ENCODE data around the gene NFIX.

The NFIX gene

DNA sequence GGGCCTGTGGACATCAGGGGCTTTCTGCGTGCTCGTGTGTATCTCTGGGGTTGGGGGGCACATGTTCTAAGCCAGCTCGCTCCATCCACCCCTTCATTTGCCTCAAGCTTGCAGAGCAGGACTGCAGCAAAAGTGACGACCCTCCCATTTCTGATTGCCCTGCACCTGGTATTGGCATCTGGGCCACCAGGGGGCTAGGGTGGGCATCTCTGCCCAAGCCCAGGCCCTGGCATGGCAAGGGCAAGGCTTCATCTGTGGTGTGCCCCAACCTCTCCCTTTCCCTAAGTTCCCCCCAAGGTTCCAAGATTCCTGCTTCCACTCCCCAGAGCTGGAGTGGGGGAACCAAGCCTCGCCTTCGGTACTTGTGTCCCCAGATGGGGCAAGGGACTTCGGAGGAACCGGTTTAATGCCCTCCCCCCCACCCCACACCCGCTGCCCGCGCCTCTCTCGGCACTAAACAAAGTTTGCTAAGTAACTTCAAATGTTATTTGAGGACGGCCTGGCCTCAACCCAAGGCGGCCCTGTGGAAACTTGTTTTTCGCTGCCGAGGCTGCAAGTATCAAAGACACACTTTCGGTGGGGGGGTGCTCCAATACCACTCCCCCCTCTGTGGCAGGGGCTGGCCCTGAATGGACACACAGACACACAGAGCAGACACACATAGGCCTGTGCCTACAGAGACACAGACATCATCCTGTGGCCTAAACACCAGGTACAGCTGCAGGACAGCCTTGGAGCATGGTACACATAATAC lies 12.2 kb downstream of the NFIX start:
- DNase-seq (ENCODE audit: low read depth in 2 of 2) = no peak

DNA sequence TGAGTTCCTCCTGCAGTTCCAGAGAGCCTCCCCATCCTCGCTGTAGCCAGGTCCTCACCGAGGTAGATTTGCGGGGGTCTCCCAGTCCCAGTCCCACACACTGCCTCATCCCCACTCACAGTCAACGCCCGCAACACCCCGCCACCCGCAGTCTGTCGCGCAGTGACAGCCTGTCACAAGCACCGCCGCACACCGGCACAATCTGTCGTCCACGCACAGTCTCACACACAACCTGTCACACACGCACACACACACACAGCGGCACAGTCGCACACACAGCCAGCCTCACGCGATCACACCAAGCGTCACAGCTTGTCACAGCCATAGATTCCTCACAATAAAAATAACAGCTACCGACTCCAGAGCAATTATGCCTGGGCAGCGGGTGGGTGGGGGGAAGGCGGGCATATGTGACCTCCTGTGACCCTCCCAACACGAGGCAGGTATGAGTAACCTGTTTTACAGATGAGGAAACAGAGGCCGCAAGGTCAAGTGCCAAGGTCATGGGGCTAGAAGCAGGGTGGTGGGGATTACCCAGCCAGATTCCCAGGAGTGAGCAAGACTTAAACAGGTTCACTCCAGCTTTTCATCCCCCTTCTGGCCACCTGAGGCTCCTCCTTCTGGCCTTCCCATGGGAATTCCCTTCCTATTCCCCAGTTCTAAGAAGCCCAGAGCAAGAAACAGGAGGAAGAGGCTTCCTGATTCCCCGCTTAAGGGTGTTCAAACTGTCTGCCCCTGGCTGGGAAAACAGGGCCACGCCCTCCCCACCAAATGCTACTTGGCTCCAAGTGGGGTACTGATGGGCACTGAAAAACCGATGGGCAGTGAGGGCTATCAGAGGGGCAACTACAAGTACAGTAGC lies 13.9 kb downstream of the NFIX start:
- no peak for DNase-seq (ENCODE audit: low read depth in 2 of 2)

DNA sequence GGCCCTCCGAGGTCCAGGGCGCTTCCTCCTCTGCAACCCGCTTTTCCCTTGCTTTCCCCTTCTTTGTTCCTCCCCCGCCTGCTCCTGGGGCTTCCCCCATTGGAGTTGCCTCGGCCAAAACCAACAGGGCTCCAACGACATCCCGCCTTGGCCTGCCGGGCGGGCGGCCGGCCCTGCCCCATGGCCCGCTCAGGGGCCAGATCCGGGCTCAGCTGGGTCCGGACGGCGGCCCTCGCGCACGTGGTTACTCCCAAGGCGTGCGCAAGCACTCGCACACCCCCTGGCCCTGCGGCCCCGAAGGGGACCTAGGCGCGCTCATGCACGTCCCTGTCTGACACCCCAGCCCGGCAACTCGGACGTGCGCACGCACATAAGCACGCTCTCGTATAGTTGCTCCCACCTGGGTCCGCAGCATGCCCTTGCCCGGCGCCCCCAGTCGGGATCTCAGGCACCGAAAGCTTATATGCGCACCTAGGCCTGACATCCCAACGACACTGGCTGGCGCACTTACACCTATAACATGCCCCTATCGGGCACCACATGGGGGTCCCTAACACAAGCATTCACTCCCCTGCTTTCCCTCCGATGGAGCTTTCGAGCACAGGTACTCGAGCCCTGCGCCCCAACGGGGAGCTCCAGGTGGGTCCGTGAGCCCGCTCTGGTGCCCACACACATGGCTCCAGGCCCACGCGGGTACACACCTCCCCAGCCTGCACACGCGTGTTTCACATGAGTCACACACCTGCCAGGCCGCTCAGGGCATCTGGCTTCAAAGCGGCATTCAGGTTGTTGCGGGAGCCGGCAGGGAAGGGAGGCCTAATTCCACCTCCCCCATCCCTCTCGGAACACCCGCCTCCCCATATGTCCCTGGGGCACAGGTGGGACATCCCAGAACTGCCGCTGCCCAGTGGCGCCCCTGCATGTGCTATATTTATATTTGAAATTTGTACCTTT lies 15.0 kb downstream of the NFIX start:
- no peak for DNase-seq (ENCODE audit: low read depth in 2 of 2)

DNA sequence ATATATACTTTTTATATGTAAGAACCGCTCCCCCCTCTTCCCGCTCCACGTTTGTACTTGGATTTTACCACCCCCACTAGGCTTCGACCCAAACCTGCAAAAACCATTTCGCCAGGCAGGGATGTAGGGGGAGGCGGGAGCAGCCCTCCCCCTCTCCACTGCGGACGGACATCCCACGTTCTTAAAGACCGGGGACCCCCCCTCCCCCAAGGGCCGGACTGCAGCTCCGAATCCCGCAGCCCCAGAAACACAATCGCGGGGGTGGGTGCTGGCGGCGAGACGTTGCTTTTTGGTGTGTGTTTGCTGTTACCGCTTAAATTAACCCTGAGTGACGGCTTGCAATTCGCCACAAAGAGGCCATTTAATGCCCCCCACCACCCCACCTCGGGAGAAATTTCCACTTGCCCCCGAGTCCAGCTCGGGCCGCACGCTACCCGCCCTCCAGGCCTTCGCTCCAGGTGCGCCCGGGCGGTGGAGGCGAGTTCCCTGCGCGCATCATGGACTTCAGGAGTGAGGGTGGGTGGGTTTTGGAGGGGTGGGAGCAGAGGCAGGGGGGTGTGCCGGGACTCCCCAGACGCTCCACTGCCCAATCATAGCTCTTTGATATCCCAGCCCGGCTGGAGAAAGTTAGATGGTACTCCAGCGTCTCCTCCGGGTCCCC lies 15.8 kb downstream of the NFIX start:
- no peak for DNase-seq (ENCODE audit: low read depth in 2 of 2)

DNA sequence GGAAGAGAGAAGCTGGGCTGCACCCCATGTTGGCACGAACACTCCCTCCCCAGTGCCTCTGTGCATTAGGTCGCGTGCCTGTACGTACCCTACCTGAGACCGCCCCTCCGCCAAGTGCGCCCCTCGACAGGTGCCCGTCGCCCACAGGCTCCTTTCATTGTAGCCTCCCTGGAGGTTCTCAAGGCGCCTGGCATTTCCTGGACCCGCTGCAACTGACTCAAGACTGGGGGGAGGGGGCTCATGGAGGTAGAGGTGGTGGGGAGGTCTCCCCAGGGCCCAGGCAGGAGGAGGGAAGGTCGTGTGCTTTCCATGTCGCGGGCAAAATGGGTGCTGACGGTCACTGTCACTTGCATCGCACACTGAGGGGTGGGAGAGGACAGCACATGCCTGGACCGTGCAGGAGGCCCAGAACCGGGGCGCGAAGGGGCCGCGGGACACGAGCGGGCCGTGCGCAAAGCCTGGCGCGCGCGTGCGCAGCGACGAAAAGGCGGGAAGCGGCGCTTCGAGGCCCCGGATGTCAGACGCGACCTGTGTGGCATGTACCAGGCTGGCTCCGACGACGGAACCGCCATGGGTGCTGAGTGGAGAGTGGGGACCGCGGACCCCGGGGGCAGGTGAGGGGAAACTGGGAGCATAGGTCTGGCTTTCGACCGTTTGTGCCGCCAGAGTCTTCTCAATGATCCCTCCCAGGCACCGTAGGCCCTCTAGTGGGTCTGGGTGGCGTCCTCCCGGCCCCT lies 16.5 kb downstream of the NFIX start:
- no peak for DNase-seq (ENCODE audit: low read depth in 2 of 2)

DNA sequence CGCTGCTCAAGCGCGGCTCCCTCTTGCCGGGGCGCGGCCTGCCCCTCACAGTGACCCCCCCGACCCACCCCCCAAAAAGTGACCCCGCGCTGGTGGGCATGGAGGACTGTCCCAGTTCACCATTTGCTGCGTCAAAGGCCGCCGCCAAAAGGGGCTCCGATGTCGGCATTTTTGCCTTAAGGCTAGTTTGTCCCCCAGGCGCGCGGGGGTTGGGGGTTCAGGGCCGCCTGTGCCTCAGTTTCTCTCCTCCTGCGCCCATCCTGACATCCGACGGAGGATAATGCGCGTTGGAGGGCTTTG lies 17.1 kb downstream of the NFIX start:
- no peak for DNase-seq (ENCODE audit: low read depth in 2 of 2)

DNA sequence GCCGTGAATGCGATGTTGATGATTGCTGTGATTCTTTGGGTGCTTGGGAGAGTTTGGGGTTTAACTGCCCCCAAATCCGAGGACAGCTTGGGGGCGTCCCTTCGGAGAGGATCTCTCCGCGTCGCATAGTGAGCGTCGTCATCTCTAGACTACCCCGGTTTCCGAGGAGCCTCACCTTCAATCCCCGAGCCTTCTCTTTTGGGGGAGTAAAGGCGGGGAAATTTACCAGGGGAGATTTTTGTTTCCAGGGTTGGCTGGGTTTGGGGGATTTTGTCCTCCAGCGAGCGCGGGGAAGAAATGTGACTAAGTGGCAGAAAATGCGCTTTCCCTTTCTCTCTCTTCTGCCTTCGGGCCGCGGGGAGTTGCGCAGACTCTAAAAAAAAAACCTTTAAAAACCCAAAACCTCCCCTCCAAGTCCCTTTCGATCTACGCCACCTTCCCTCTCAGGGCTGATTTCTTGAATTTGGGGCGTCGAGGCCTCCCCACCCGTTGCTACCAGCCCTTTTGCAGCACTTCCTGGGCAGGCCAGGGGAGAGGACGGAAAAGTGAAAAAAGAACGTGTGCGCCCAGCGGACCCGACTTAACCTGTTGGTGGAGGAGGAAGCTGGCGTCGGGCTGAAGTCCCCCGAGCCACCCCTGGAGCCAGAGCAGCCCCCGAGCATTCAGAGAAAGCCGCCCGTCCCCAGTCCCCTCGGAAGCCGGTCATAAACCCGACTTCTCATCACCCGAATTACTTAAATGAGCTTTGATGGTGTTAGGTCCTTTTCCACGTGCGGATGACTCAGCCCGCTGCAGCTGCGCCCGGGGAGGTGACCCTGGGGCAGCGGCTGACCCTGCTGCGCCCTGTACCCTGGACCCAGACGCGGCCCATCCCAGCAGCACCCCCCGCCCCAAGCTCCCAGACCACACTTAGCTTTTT lies 17.7 kb downstream of the NFIX start:
- DNase-seq (ENCODE audit: low read depth in 2 of 2) = no peak

DNA sequence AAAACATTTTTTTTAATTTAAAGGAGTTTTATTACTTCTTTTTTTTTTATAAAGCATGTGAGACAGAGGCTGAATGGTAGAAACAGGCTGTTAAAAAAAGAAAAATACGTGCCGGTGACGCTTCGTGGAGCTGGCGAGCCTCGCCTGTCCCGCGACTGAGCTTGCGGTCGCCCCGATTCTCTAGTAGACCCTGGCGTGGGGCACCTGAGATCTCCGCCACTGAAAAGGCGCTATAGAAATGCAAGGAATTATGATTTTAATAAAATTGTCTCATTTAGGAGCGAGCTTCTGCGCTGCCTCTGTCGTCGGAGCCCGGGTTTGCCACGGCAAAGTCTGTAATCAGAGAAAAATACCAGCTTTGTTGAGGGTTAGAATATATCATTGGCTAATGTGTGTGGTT lies 18.4 kb downstream of the NFIX start:
- DNase-seq (ENCODE audit: low read depth in 2 of 2) = no peak

DNA sequence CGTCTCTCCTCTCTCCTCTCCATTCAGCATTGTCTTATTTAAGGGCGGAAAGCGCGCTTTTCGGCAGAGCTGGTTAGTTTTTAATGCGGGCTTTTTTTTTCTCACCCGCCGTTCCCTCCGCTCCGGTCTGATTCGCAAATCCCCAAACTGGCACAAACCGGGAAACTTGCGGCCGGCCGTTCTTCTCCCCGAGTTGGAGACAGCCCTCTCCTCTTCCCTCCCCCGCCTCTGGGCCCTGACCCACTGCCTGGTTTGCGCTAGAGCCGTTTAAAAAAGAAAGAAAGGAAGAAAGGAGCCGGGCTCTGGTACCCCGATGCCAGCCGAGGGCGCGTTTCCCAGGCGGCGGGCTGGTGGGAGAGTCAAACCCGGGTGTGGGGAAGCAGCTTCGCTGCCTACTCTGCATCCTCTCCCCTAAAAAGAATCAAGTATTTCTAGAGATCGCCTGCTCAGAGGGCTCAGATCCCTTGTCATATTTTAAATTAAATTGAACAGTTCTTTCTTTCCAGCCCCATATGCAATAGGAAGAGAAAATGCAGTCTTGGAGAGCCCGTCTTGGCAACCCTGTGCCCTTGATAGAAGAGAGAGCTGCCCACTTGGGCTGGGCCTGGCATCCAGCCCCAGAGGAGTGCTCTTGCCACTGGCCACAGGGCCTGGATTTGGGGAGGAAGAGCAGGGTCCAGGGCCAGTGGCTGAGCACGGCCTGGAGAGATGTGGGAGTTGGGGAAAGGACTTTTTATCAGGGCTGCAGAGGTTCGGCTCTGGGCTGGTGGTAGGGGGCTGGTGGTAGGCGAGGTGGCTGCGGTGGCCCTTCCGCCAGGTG lies 19.0 kb downstream of the NFIX start:
- no peak for DNase-seq (ENCODE audit: low read depth in 2 of 2)

DNA sequence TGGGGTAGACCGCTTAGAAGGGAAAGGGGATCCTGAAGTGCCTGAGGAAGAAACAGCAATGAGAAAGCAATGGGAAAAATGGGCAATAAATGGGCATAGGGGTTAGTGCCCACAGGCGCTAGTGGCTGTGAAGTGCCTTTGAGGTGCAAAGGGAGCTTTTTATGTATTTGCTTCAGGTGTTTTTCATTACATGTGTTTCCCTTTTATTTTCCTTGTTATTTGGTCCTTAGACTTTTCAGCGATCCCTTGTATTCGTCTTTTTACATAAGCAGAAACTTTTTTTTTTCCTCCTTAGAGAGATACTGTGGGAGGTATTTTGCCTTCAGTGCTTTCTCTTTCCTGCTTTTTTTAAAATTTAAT lies 19.6 kb downstream of the NFIX start:
- no peak for DNase-seq (ENCODE audit: low read depth in 2 of 2)

DNA sequence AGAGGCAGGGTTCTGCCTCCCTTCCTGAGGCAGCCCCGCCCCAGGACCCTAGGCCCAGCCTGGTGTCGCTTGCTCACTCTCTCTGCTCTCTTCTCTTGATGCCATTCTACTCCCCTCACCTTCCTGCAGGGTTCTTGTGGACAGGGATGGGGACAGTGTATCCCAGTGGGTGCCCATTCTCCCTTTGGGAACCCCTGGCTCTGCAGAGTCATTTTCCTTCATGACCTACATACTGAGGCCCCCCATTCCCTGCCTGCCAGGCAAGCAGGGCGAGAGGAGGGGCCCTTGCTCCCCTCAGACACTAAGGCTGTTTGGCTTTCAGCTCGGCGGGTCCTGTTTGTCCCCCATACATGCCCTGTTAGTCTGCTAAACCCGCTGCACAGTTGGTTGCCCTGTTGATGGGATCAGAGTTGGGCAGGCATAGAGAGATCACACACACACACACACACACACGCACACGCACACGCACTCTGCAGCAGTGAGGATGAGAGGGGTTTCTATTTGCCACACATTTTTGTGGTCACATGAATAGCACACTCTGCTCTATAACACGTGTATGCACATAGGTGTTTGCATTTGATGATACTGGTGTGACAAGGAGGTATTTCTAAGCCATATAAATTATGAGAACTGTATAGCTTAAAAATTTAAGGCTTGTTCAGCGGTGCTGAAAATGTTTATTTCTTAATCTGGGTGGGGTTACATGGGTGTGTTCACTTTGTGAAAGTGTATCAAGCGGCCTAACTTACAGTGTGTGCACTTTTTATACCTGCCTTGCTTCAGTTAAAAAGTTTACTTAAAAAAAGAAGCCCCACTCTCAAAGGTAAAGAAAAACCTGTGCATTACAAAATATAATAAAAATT lies 20.3 kb downstream of the NFIX start:
- DNase-seq (ENCODE audit: low read depth in 2 of 2) = no peak

DNA sequence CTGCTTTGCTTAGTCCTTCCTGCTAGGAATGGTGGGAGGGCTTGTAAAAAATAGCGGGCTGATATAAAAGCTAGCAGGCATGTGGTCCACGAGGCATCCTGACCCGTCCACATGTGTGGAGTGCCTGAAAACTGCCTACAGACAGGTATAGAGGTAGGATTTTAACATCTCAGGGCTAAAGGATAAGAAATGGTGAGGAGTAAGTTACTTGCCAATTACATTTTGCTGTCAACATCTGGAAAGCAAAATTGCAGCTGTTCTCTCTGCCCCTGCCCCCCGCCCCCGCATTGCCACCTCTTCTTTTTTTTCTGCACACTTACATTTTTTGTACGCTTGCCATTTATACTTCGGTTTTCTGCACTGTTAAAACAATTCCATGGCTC lies 21.0 kb downstream of the NFIX start:
- DNase-seq (ENCODE audit: low read depth in 2 of 2) = no peak

DNA sequence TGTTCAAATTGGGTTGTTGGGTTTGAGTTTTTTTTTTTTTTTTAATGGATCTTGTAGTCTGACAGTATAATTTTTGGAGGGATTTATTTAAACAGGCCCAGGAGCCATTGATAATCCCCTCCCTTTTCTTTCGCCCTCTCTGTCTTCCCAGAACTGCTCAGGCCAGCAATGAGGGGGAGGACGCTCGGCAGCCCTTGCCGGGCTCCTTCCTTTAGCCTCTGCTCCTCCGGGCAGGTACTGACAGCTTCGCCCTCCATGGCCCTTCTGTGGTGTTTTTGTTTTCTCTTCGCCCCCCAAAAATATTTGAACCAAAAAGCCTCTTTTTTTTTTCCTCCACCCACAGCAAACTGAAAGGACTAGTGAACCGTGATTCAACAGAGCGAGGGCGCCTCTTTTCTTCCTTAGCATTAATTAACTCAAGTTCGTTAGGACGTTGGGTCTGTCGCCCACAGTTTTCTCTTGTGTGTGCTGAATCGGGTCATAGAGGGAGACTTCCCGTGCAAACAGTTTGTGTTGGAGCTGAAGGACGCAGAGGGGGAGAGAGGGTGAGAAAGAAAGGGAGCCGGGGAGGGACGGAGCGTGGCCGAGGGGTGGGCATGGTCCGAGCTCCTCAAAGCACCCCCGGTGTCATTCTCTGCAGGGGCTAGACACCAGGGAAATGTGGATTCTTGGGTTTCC lies 21.5 kb downstream of the NFIX start:
- no peak for DNase-seq (ENCODE audit: low read depth in 2 of 2)

DNA sequence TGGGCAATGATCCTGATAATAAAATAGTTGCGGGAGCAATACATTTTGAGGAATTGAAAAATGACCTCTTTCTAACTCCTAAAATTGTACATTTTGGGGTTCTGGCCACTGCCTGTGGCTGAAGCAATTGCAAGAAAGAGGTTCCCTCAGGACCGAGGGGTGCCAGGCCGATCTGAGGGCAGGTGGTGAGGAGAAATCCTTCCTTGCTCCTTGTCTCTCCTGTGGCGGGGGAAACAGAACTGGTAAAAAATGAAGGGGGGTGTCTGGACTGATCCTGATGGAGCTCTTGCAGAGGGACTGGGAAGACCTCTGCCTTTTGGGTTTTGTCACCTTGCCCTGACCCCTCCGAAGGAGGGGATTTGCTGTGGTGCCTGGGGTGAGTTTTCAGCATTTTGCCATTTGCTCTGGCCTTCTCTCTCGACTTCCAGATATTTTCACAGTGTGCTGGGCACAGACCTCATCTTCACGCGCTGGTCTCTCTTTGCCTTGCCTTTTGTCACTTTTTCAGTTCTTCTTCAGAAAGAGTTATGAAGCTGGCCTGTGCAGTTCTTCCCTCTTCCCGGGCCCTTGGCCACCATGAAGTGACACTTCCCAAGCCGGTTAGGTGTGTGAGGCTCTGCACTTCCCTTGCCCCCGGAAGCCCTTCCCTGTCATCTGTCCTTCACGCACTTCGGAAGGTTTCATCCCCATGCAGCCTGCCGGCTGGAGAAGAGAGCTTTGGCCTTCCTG lies 22.2 kb downstream of the NFIX start:
- no peak for DNase-seq (ENCODE audit: low read depth in 2 of 2)

DNA sequence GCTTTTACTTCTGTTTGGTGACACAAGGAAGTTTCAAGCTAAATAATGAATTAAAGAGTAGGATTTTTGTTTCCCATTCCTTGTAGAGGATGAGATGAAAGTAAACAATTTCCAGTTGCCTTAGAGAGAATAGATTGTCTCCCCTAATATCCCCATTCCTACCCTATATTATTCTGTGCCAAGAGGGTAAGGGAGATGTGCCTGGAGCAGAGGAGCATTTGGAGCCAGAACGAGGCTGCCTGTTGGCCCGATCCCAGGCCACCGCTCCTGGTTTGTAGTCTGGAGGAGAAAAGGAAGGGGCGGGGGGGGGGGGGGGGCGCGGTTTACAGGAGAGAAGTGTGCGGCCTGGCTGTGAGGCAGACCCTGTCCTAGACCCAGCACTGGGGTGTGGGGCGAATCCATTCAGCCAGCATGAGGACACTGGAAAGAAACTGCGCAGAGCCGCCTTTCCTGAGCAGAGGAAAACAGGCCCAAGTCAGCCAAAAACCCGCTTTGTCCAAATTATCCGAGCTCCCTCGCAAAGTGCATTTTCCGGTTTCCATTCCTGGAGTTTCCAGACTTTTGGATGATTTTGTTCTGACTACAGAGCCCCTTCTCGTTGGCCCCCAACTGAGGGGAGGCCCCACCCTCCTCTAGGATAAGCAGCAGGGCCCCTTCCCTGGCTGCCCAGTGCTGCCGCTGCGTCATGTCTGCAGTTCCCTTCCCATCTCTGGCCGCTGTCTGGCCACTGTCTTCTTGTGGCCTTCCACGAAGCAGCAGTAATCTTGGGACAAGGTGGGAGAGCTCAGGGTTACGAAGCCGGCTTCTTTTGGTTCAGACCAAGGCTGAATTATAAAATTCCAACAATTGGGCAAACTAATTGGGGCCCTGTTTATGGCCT lies 23.0 kb downstream of the NFIX start:
- no peak for DNase-seq (ENCODE audit: low read depth in 2 of 2)

DNA sequence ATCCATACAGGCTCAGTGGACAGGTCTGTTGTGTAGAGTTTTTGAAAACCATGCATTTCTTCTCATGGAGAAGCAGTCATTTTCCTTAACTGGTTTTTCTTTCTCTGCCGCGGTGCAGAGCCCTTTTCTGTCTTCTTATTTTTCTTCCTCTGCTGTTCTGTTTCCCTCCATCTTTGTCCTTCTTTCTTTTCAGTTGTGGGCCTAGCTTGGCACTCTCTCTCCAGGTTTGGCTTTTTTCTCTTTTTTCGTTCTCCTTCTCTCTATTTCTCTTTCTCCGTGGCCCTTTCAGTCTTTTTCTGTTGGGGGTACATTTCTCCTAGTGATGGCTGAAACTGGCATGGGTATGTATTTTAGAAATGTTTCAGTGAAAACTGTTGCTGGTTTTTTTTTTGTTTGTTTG lies 24.1 kb downstream of the NFIX start:
- DNase-seq (ENCODE audit: low read depth in 2 of 2) = no peak

Data from stimulated activated CD8-positive, alpha-beta memory T cell treated with anti-CD3 and anti-CD28 coated beads, Interleukin-2, amount 100 ng/mL, for 1 hour (primary cell).